ENCODE results near the gene FAM216A. TPM values are rescaled to one million over a fixed set of nuclear protein-coding genes. Genes with fewer than 3 reads are reported as not detected.
"Not testable (repeated sequence)": the region's sequence is repeated elsewhere in the genome, so short reads cannot be mapped to it uniquely, and the experiment has no call there.

Gene FAM216A
- total RNA-seq, 2 experiments from 2014 or later, result 77.1 to 77.3 TPM

- POLR2A ChIA-PET; intact Hi-C loops (cut with micrococcal nuclease); H3K27ac Mint-ChIP-seq; H3K4me3 Mint-ChIP-seq; H3K4me1 Mint-ChIP-seq (ENCODE audit: low read depth); H3K36me3 Mint-ChIP-seq (ENCODE audit: low read depth); H3K9me3 Mint-ChIP-seq; H3K27me3 Mint-ChIP-seq: not testable (repeated sequence)
- peak; percentile 39 for ATAC-seq
- CTCF ChIA-PET, result interaction anchor here (1.3 to 6.7 kb wide), 2 partner anchors 11 to 81 kb away, joined by 3 to 45 read pairs; no protein-coding TSS in a partner anchor
- DNase-seq, result peak; percentile 31
Measured at GRCh38 chr12:110520876-110521712, 52.4 kb downstream of the FAM216A start.

- TF ChIP-seq CTCF (IDR thresholded peaks at IDR 0.05), result no peak
- no peak for DNase-seq
- Mint-ChIP-seq H3K36me3 (ENCODE audit: low read depth) (peaks cover 23% of the 10 kb centered on the region), H3K27me3 (no peaks in the 10 kb centered on the region), H3K4me1 (ENCODE audit: low read depth) (peaks cover 21% of the 10 kb centered on the region), H3K9me3 (no peaks in the 10 kb centered on the region), H3K4me3 (no peak overlapping the region), H3K27ac (no peak overlapping the region)
- ATAC-seq, result no peak
- ChIA-PET POLR2A (interaction anchor here (1.1 to 1.4 kb wide), 3 partner anchors 11 to 59 kb away, joined by 3 to 4 read pairs (median 3); partner anchors contain the start of gene FAM216A), CTCF (interaction anchor here (1.7 to 13.1 kb wide), 3 partner anchors 15 to 72 kb away, joined by 7 to 142 read pairs (median 9); no protein-coding TSS in a partner anchor)
- intact Hi-C loops (cut with micrococcal nuclease), result no loop called here
Measured at GRCh38 chr12:110528277-110528839, 59.7 kb downstream of the FAM216A start.

- Mint-ChIP-seq H3K27ac (no peak overlapping the region), H3K9me3 (no peaks in the 10 kb centered on the region), H3K27me3 (no peaks in the 10 kb centered on the region), H3K36me3 (ENCODE audit: low read depth) (peaks cover 33% of the 10 kb centered on the region), H3K4me3 (no peak overlapping the region), H3K4me1 (ENCODE audit: low read depth) (peaks cover 31% of the 10 kb centered on the region)
- intact Hi-C loops (cut with micrococcal nuclease), result no loop called here
- ChIA-PET CTCF (interaction anchor here (13.1 kb wide), 1 partner anchor 70 kb away, joined by 142 read pairs; no protein-coding TSS in a partner anchor), POLR2A (interaction anchor here (1.8 to 2.0 kb wide), 2 partner anchors 9 to 48 kb away, joined by 6 to 9 read pairs; no protein-coding TSS in a partner anchor)
- DNase-seq, result no peak
- TF ChIP-seq CTCF (IDR thresholded peaks at IDR 0.05), result no peak
- no peak for ATAC-seq
Measured at GRCh38 chr12:110530511-110530910, 61.9 kb downstream of the FAM216A start.

GRCh38 chr12:110531741-110532333 lies 63.2 kb downstream of the FAM216A start:
- DNase-seq (no peak), ATAC-seq (peak; percentile 71)
- Mint-ChIP-seq H3K27ac (peak overlapping the region; percentile 80), H3K4me1 (ENCODE audit: low read depth) (peaks cover 36% of the 10 kb centered on the region), H3K36me3 (ENCODE audit: low read depth) (peaks cover 46% of the 10 kb centered on the region), H3K27me3 (no peaks in the 10 kb centered on the region), H3K9me3 (no peaks in the 10 kb centered on the region), H3K4me3 (no peak overlapping the region)
- intact Hi-C loops (cut with micrococcal nuclease), result no loop called here
- ChIA-PET POLR2A (interaction anchor here (0.5 to 2.0 kb wide), 8 partner anchors 8 to 52 kb away, joined by 3 to 9 read pairs (median 5); partner anchors contain the start of genes RAD9B and VPS29), CTCF (interaction anchor here (0.8 to 13.1 kb wide), 11 partner anchors 12 to 72 kb away, joined by 3 to 142 read pairs (median 4); partner anchors contain the start of gene FAM216A)
- no peak for TF ChIP-seq CTCF (IDR thresholded peaks at IDR 0.05)

GRCh38 chr12:110532644-110533043 lies 64.0 kb downstream of the FAM216A start:
- no peaks in the 10 kb centered on the region for H3K9me3 Mint-ChIP-seq
- peak overlapping the region; percentile 17 for H3K27ac Mint-ChIP-seq
- intact Hi-C loops (cut with micrococcal nuclease), result no loop called here
- TF ChIP-seq CTCF (IDR thresholded peaks at IDR 0.05), result no peak
- H3K4me1 Mint-ChIP-seq (ENCODE audit: low read depth), result peaks cover 36% of the 10 kb centered on the region
- ChIA-PET CTCF (interaction anchor here (0.8 to 13.1 kb wide), 6 partner anchors 14 to 68 kb away, joined by 3 to 142 read pairs (median 6); partner anchors contain the start of gene FAM216A), POLR2A (interaction anchor here (0.5 to 2.0 kb wide), 8 partner anchors 8 to 53 kb away, joined by 3 to 9 read pairs (median 4); partner anchors contain the start of genes RAD9B and VPS29)
- no peak for ATAC-seq
- no peak for DNase-seq
- H3K36me3 Mint-ChIP-seq (ENCODE audit: low read depth), result peaks cover 52% of the 10 kb centered on the region
- H3K27me3 Mint-ChIP-seq, result no peaks in the 10 kb centered on the region
- H3K4me3 Mint-ChIP-seq, result no peak overlapping the region
